PC-3 (cell line): ENCODE data around the gene DGUOK.

Experiments
- CTCF ChIP-seq: fragments of 300-600 bp; sonication (generic); conservative IDR thresholded peaks from 2 replicates; pipeline ENCODE4 v1.5.1; 2017; ENCODE audit warnings: antibody characterized with exemption, low read depth, mild to moderate bottlenecking, low read length
- EZH2 ChIP-seq: fragments of 300-600 bp; sonication (generic); IDR thresholded peaks from one replicate; pipeline ENCODE4 v1.6.1; 2017; ENCODE audit warnings: antibody characterized with exemption, mild to moderate bottlenecking, low read length; ENCODE audit not compliant: unreplicated experiment

- TF ChIP-seq CTCF (no peak), EZH2 (no peak)
Measured at GRCh38 chr2:73919596-73920228, 7.0 kb upstream of the DGUOK start.
